ENCODE data around the gene MTCH1.

Gene MTCH1

GRCh38 chr6:36925809-36926208 is 60.2 kb downstream of the MTCH1 start:
- Mint-ChIP-seq H3K9me3 (no peaks in the 10 kb centered on the region), H3K4me3 (no peak overlapping the region), H3K27ac (peak overlapping the region; percentile 67), H3K27me3 (no peaks in the 10 kb centered on the region), H3K36me3 (ENCODE audit: low read depth) (peaks cover 27% of the 10 kb centered on the region), H3K4me1 (ENCODE audit: low read depth) (peaks cover 10% of the 10 kb centered on the region)

GRCh38 chr6:36924778-36925374 is 61.1 kb downstream of the MTCH1 start:
- H3K9me3 Mint-ChIP-seq, result no peaks in the 10 kb centered on the region
- peaks cover 10% of the 10 kb centered on the region for H3K4me1 Mint-ChIP-seq (ENCODE audit: low read depth)
- H3K27ac Mint-ChIP-seq, result no peak overlapping the region
- H3K36me3 Mint-ChIP-seq (ENCODE audit: low read depth), result peaks cover 33% of the 10 kb centered on the region
- no peaks in the 10 kb centered on the region for H3K27me3 Mint-ChIP-seq
- no peak overlapping the region for H3K4me3 Mint-ChIP-seq

- Mint-ChIP-seq H3K36me3 (ENCODE audit: low read depth) (peaks cover 39% of the 10 kb centered on the region), H3K4me3 (no peak overlapping the region)
Measured at GRCh38 chr6:36924131-36924530, 61.9 kb downstream of the MTCH1 start.

GRCh38 chr6:36920546-36920945 is 65.5 kb downstream of the MTCH1 start:
- no peaks in the 10 kb centered on the region for H3K27me3 Mint-ChIP-seq
- peaks cover 51% of the 10 kb centered on the region for H3K36me3 Mint-ChIP-seq (ENCODE audit: low read depth)
- no peak overlapping the region for H3K27ac Mint-ChIP-seq
- no peaks in the 10 kb centered on the region for H3K9me3 Mint-ChIP-seq
- peaks cover 11% of the 10 kb centered on the region for H3K4me1 Mint-ChIP-seq (ENCODE audit: low read depth)
- no peak overlapping the region for H3K4me3 Mint-ChIP-seq

More at GRCh38 chr6:36924131-36924530, 61.9 kb downstream of the MTCH1 start:
- H3K4me1 Mint-ChIP-seq (ENCODE audit: low read depth), result peaks cover 10% of the 10 kb centered on the region
- no peaks in the 10 kb centered on the region for H3K27me3 Mint-ChIP-seq
- H3K9me3 Mint-ChIP-seq, result no peaks in the 10 kb centered on the region
- H3K27ac Mint-ChIP-seq, result no peak overlapping the region

- Mint-ChIP-seq H3K27ac (no peak overlapping the region), H3K4me3 (no peak overlapping the region), H3K4me1 (ENCODE audit: low read depth) (peaks cover 7% of the 10 kb centered on the region), H3K36me3 (ENCODE audit: low read depth) (peaks cover 50% of the 10 kb centered on the region), H3K27me3 (no peaks in the 10 kb centered on the region), H3K9me3 (no peaks in the 10 kb centered on the region)
Measured at GRCh38 chr6:36920049-36920448, 65.9 kb downstream of the MTCH1 start.

Measured in stimulated activated naive CD8-positive, alpha-beta T cell treated with anti-CD3 and anti-CD28 coated beads, Interleukin-15, Interleukin-2, amounts not matched to agents 100 ng/mL and 50 ng/mL, for 24 hours (primary cell).